ENCODE results near the gene LDB3.

LDB3 gene

GRCh38 chr10:86753638-86754434 is 85.5 kb downstream of the LDB3 start:
- TF ChIP-seq CTCF (IDR thresholded peaks at IDR 0.05; ENCODE audit: extremely low read depth, missing control alignments), result no peak
- DNase-seq (ENCODE audit: low spot score), result no peak

- DNase-seq (ENCODE audit: low spot score), result no peak
Measured at GRCh38 chr10:86755454-86755739, 87.1 kb downstream of the LDB3 start.

GRCh38 chr10:86755740-86756510 is 87.6 kb downstream of the LDB3 start:
- TF ChIP-seq CTCF (IDR thresholded peaks at IDR 0.05; ENCODE audit: extremely low read depth, missing control alignments), result no peak
- DNase-seq (ENCODE audit: low spot score), result peak; percentile 98

More at GRCh38 chr10:86755454-86755739, 87.1 kb downstream of the LDB3 start:
- no peak for TF ChIP-seq CTCF (IDR thresholded peaks at IDR 0.05; ENCODE audit: extremely low read depth, missing control alignments)

- peak; percentile 56 for DNase-seq (ENCODE audit: low spot score)
Measured at GRCh38 chr10:86756511-86757112, 88.3 kb downstream of the LDB3 start, which contains the start of gene BMPR1A. BMPR1A (plus strand) TSS chr10:86756619; CDS start chr10:86876019, 119,400 bp downstream.

GRCh38 chr10:86757113-86757972 is 89.0 kb downstream of the LDB3 start:
- DNase-seq (ENCODE audit: low spot score), result no peak
- TF ChIP-seq CTCF (IDR thresholded peaks at IDR 0.05; ENCODE audit: extremely low read depth, missing control alignments), result no peak

More at GRCh38 chr10:86756511-86757112, 88.3 kb downstream of the LDB3 start, which contains the start of gene BMPR1A:
- TF ChIP-seq CTCF (IDR thresholded peaks at IDR 0.05; ENCODE audit: extremely low read depth, missing control alignments), result no peak

GRCh38 chr10:86758189-86759072 is 90.1 kb downstream of the LDB3 start:
- DNase-seq (ENCODE audit: low spot score), result no peak
- no peak for TF ChIP-seq CTCF (IDR thresholded peaks at IDR 0.05; ENCODE audit: extremely low read depth, missing control alignments)

Data from GM20000 (cell line).